ENCODE results near the gene NIPA2.

- TF ChIP-seq, protein P1, sequence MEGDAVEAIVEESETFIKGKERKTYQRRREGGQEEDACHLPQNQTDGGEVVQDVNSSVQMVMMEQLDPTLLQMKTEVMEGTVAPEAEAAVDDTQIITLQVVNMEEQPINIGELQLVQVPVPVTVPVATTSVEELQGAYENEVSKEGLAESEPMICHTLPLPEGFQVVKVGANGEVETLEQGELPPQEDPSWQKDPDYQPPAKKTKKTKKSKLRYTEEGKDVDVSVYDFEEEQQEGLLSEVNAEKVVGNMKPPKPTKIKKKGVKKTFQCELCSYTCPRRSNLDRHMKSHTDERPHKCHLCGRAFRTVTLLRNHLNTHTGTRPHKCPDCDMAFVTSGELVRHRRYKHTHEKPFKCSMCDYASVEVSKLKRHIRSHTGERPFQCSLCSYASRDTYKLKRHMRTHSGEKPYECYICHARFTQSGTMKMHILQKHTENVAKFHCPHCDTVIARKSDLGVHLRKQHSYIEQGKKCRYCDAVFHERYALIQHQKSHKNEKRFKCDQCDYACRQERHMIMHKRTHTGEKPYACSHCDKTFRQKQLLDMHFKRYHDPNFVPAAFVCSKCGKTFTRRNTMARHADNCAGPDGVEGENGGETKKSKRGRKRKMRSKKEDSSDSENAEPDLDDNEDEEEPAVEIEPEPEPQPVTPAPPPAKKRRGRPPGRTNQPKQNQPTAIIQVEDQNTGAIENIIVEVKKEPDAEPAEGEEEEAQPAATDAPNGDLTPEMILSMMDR (conservative IDR thresholded peaks at IDR 0.05; ENCODE audit: low read length), result no peak
- no peak for TF ChIP-seq EZH2phosphoT487 (IDR thresholded peaks at IDR 0.05; ENCODE audit: borderline replicate concordance, low read depth, low read length)
These were observed 31.8 kb upstream of the NIPA2 start for GRCh38 chr15:22806664-22807063.

Measured in OCI-LY7 (cell line).